ENCODE data around the gene NID1.

GRCh38 chr1:235999259-235999925 lies 65.5 kb downstream of the NID1 start:
- no peak for TF ChIP-seq CTCF (IDR thresholded peaks at IDR 0.05)
- TF ChIP-seq EP300 (IDR thresholded peaks at IDR 0.05): no peak
